Activated CD4-positive, alpha-beta memory T cell treated with anti-CD3 and anti-CD28 coated beads, Interleukin-2, amount 10 ng/mL, durations not matched to agents 7 days and 5 days (primary cell): ENCODE results near the gene PNLIPRP2. TPM values are rescaled to one million over a fixed set of nuclear protein-coding genes. Genes with fewer than 3 reads are reported as not detected.

Source experiments
- CTCF ChIA-PET: fragments of 350-600 bp; sonication (Branson Sonifier 250); formaldehyde crosslinking; loops from one replicate; lab custom pipeline; 2021; ENCODE audit warnings: antibody characterized with exemption, inconsistent platforms; lab: Charles Lee
- POLR2A ChIA-PET: fragments of 350-600 bp; sonication (Branson Sonifier 250); formaldehyde crosslinking; loops from one replicate; lab custom pipeline; 2021; ENCODE audit warnings: antibody characterized with exemption; lab: Charles Lee
- DNase-seq: peaks from one replicate; pipeline ENCODE4 v3.0.0-alpha.2; 2020
- H3K27ac Mint-ChIP-seq: one replicate; pipeline ENCODE4 v1.8.0; 2021; ENCODE audit warnings: mild to moderate bottlenecking, mixed read lengths
- H3K27me3 Mint-ChIP-seq: one replicate; pipeline ENCODE4 v1.8.0; 2021; ENCODE audit warnings: mixed read lengths
- H3K36me3 Mint-ChIP-seq: one replicate; pipeline ENCODE4 v1.8.0; 2021; ENCODE audit warnings: low read depth, mixed read lengths
- H3K4me1 Mint-ChIP-seq: one replicate; pipeline ENCODE4 v1.8.0; 2021; ENCODE audit warnings: mixed read lengths
- H3K4me3 Mint-ChIP-seq: one replicate; pipeline ENCODE4 v1.8.0; 2021; ENCODE audit warnings: mild to moderate bottlenecking, mixed read lengths
- H3K9me3 Mint-ChIP-seq: one replicate; pipeline ENCODE4 v1.8.0; 2021; ENCODE audit warnings: mixed read lengths
- total RNA-seq, 2 experiments: library from RNA; stranded (reverse); gene quantifications; one replicate each; pipeline ENCODE4 v1.2.3, GENCODE V29; 2021

The PNLIPRP2 gene
- total RNA-seq, 2 experiments from 2014 or later = not detected

GRCh38 chr10:116685807-116686206, 65.1 kb downstream of the PNLIPRP2 start:
- CTCF ChIA-PET = interaction anchor here (1.4 kb wide), 1 partner anchor 102 kb away, joined by 8 read pairs; no protein-coding TSS in a partner anchor
- Mint-ChIP-seq H3K36me3 (no peaks in the 10 kb centered on the region), H3K27ac (no peak overlapping the region), H3K27me3 (no peaks in the 10 kb centered on the region), H3K9me3 (no peaks in the 10 kb centered on the region), H3K4me3 (no peak overlapping the region), H3K4me1 (peaks cover 1% of the 10 kb centered on the region)
- POLR2A ChIA-PET = no interaction called here
- no peak for DNase-seq

- H3K9me3 Mint-ChIP-seq = no peaks in the 10 kb centered on the region
- H3K4me3 Mint-ChIP-seq = no peak overlapping the region
- CTCF ChIA-PET = interaction anchor here (0.6 kb wide), 1 partner anchor 31 kb away, joined by 6 read pairs; no protein-coding TSS in a partner anchor
- no peak overlapping the region for H3K27ac Mint-ChIP-seq
- no peak for DNase-seq
- no peaks in the 10 kb centered on the region for H3K27me3 Mint-ChIP-seq
- H3K36me3 Mint-ChIP-seq = no peaks in the 10 kb centered on the region
- POLR2A ChIA-PET = no interaction called here
- peaks cover 1% of the 10 kb centered on the region for H3K4me1 Mint-ChIP-seq
These were observed 65.9 kb downstream of the PNLIPRP2 start for GRCh38 chr10:116686632-116687031.

- ChIA-PET CTCF (interaction anchor here (0.7 to 1.7 kb wide), 2 partner anchors 100 to 487 kb away, joined by 3 to 9 read pairs; no protein-coding TSS in a partner anchor), POLR2A (no interaction called here)
- H3K4me1 Mint-ChIP-seq = no peaks in the 10 kb centered on the region
- no peaks in the 10 kb centered on the region for H3K27me3 Mint-ChIP-seq
- no peaks in the 10 kb centered on the region for H3K9me3 Mint-ChIP-seq
- DNase-seq = no peak
- H3K4me3 Mint-ChIP-seq = no peak overlapping the region
- H3K36me3 Mint-ChIP-seq = no peaks in the 10 kb centered on the region
- H3K27ac Mint-ChIP-seq = no peak overlapping the region
These were observed 66.9 kb downstream of the PNLIPRP2 start for GRCh38 chr10:116687633-116688032.

- DNase-seq = no peak
- no peaks in the 10 kb centered on the region for H3K27me3 Mint-ChIP-seq
- ChIA-PET CTCF (interaction anchor here (0.9 to 1.7 kb wide), 2 partner anchors 100 to 104 kb away, joined by 4 to 9 read pairs; no protein-coding TSS in a partner anchor), POLR2A (interaction anchor here (0.7 kb wide), 1 partner anchor 323 kb away, joined by 3 read pairs; no protein-coding TSS in a partner anchor)
- H3K9me3 Mint-ChIP-seq = no peaks in the 10 kb centered on the region
- no peak overlapping the region for H3K27ac Mint-ChIP-seq
- no peak overlapping the region for H3K4me3 Mint-ChIP-seq
- no peaks in the 10 kb centered on the region for H3K4me1 Mint-ChIP-seq
- no peaks in the 10 kb centered on the region for H3K36me3 Mint-ChIP-seq
These were observed 67.5 kb downstream of the PNLIPRP2 start for GRCh38 chr10:116688241-116688711.

- H3K27ac Mint-ChIP-seq = no peak overlapping the region
- H3K9me3 Mint-ChIP-seq = no peaks in the 10 kb centered on the region
- H3K4me3 Mint-ChIP-seq = no peak overlapping the region
- CTCF ChIA-PET = interaction anchor here (0.9 to 1.7 kb wide), 3 partner anchors 98 to 103 kb away, joined by 3 to 9 read pairs (median 4); no protein-coding TSS in a partner anchor
- H3K4me1 Mint-ChIP-seq = no peaks in the 10 kb centered on the region
- POLR2A ChIA-PET = interaction anchor here (0.7 kb wide), 1 partner anchor 324 kb away, joined by 3 read pairs; no protein-coding TSS in a partner anchor
- H3K27me3 Mint-ChIP-seq = no peaks in the 10 kb centered on the region
- no peak for DNase-seq
- no peaks in the 10 kb centered on the region for H3K36me3 Mint-ChIP-seq
These were observed 68.2 kb downstream of the PNLIPRP2 start for GRCh38 chr10:116688741-116689495.

GRCh38 chr10:116689744-116690143, 69.0 kb downstream of the PNLIPRP2 start:
- H3K27ac Mint-ChIP-seq = no peak overlapping the region
- H3K36me3 Mint-ChIP-seq = no peaks in the 10 kb centered on the region
- CTCF ChIA-PET = interaction anchor here (1.1 kb wide), 1 partner anchor 97 kb away, joined by 3 read pairs; no protein-coding TSS in a partner anchor
- POLR2A ChIA-PET = no interaction called here
- no peaks in the 10 kb centered on the region for H3K27me3 Mint-ChIP-seq
- DNase-seq = no peak
- no peaks in the 10 kb centered on the region for H3K4me1 Mint-ChIP-seq
- no peaks in the 10 kb centered on the region for H3K9me3 Mint-ChIP-seq
- no peak overlapping the region for H3K4me3 Mint-ChIP-seq

GRCh38 chr10:116690356-116691322, 69.9 kb downstream of the PNLIPRP2 start:
- Mint-ChIP-seq H3K36me3 (no peaks in the 10 kb centered on the region), H3K9me3 (no peaks in the 10 kb centered on the region), H3K27ac (no peak overlapping the region), H3K27me3 (no peaks in the 10 kb centered on the region), H3K4me1 (no peaks in the 10 kb centered on the region), H3K4me3 (no peak overlapping the region)
- CTCF ChIA-PET = interaction anchor here (0.7 kb wide), 1 partner anchor 295 kb away, joined by 3 read pairs; no protein-coding TSS in a partner anchor
- no peak for DNase-seq
- POLR2A ChIA-PET = no interaction called here

GRCh38 chr10:116691635-116692034, 70.9 kb downstream of the PNLIPRP2 start:
- Mint-ChIP-seq H3K9me3 (no peaks in the 10 kb centered on the region), H3K4me1 (no peaks in the 10 kb centered on the region), H3K4me3 (no peak overlapping the region), H3K27me3 (no peaks in the 10 kb centered on the region), H3K36me3 (no peaks in the 10 kb centered on the region), H3K27ac (no peak overlapping the region)
- DNase-seq = no peak
- ChIA-PET POLR2A (no interaction called here), CTCF (no interaction called here)

- POLR2A ChIA-PET = no interaction called here
- H3K27ac Mint-ChIP-seq = no peak overlapping the region
- H3K36me3 Mint-ChIP-seq = no peaks in the 10 kb centered on the region
- no peak for DNase-seq
- no peaks in the 10 kb centered on the region for H3K4me1 Mint-ChIP-seq
- H3K27me3 Mint-ChIP-seq = no peaks in the 10 kb centered on the region
- H3K9me3 Mint-ChIP-seq = no peaks in the 10 kb centered on the region
- H3K4me3 Mint-ChIP-seq = no peak overlapping the region
- CTCF ChIA-PET = no interaction called here
These were observed 71.5 kb downstream of the PNLIPRP2 start for GRCh38 chr10:116692225-116692624.

GRCh38 chr10:116694243-116694926, 73.6 kb downstream of the PNLIPRP2 start:
- no peaks in the 10 kb centered on the region for H3K36me3 Mint-ChIP-seq
- CTCF ChIA-PET = interaction anchor here (1.1 to 1.5 kb wide), 2 partner anchors 11 to 94 kb away, joined by 3 to 4 read pairs; no protein-coding TSS in a partner anchor

More at GRCh38 chr10:116694243-116694926, 73.6 kb downstream of the PNLIPRP2 start:
- POLR2A ChIA-PET = no interaction called here
- H3K27ac Mint-ChIP-seq = no peak overlapping the region
- no peaks in the 10 kb centered on the region for H3K4me1 Mint-ChIP-seq
- no peak overlapping the region for H3K4me3 Mint-ChIP-seq
- DNase-seq = no peak
- H3K27me3 Mint-ChIP-seq = no peaks in the 10 kb centered on the region
- no peaks in the 10 kb centered on the region for H3K9me3 Mint-ChIP-seq
